K562 (cell line): ENCODE results near the gene FOXJ3. TPM values are rescaled to one million over a fixed set of nuclear protein-coding genes. Genes with fewer than 3 reads are reported as not detected.

Experiments used
- ATAC-seq: fragments of 200-7000 bp; cut with Tn5 transposase; 3 replicates; pipeline ENCODE4 v1.9.1; 2020; ENCODE audit warnings: moderate library complexity
- BruUV-seq: library from RNA; stranded (reverse); fragments of 400-500 nt; replicated peaks from 2 replicates; lab custom pipeline; 2021; lab: Mats Ljungman, UMichigan
- CTCF ChIA-PET: fragments of 300-600 bp; formaldehyde crosslinking; extraction: SDS; loops from one replicate; lab custom pipeline; 2021; ENCODE audit warnings: low intra/inter-chr PET ratio; lab: Yijun Ruan, JAX
- POLR2A ChIA-PET: fragments of 300-600, 350-650 bp; sonication (Branson Sonifier 250); formaldehyde crosslinking; extraction: SDS; loops from one replicate; lab custom pipeline; 2021; ENCODE audit warnings: antibody characterized with exemption, inconsistent platforms; lab: Yijun Ruan, JAX
- DNase-seq, 4 experiments: peaks; one replicate each; pipeline versions ENCODE4 v3.0.0 to v3.0.0-alpha.2; 2011 to 2018; ENCODE audit warnings: low spot score in 3 of 4, mixed read lengths in 3 of 4; ENCODE audit errors: extremely low read depth in 1 of 4
- FAIRE-seq: peaks from 2 replicates; lab custom pipeline; 2011; peaks lifted over from hg19 to GRCh38; lab: Jason Lieb, UNC
- H2AFZ ChIP-seq: 2 replicates; pipeline ENCODE4 v1.6.0; 2011; ENCODE audit warnings: low read depth, low read length, control low read depth, inconsistent platforms
- H3K27ac ChIP-seq: fragments of 200-600 bp; 3 replicates; pipeline ENCODE4 v1.8.0; 2011; ENCODE audit warnings: low read depth, mild to moderate bottlenecking, control low read depth, inconsistent platforms, low read length, moderate library complexity, mixed read lengths; ENCODE audit errors: extremely low read depth
- H3K27me3 ChIP-seq, 2 experiments: fragments of 300-600 bp in 1 of 2; 2 replicates in 1 of 2; 3 replicates in 1 of 2; pipeline versions ENCODE4 v1.6.0 to v1.8.0; 2011; ENCODE audit warnings: inconsistent platforms in 2 of 2, low read length in 2 of 2, mild to moderate bottlenecking in 1 of 2, mixed read lengths in 1 of 2, moderate library complexity in 1 of 2; ENCODE audit not compliant: control insufficient read depth in 2 of 2, insufficient read depth in 2 of 2
- H3K36me3 ChIP-seq: fragments of 300-600 bp; 3 replicates; pipeline ENCODE4 v1.8.0; 2011; ENCODE audit warnings: mild to moderate bottlenecking, low read length, inconsistent platforms; ENCODE audit not compliant: control insufficient read depth, insufficient read depth
- H3K4me1 ChIP-seq, 2 experiments: fragments of 200-600 bp in 1 of 2; replicated peaks in 1 of 2; 2 replicates in 1 of 2; 3 replicates in 1 of 2; pipeline versions ENCODE4 v1.5.1 to v1.8.0; 2011; ENCODE audit warnings: inconsistent platforms in 2 of 2, low read length in 2 of 2, mild to moderate bottlenecking in 1 of 2, mixed read lengths in 1 of 2, moderate library complexity in 1 of 2; ENCODE audit not compliant: control insufficient read depth in 2 of 2, insufficient read depth in 2 of 2
- H3K4me2 ChIP-seq: 2 replicates; pipeline ENCODE4 v1.6.1; 2011; ENCODE audit warnings: low read length, control low read depth, inconsistent platforms, mixed read lengths; ENCODE audit not compliant: insufficient read depth
- H3K4me3 ChIP-seq: fragments of 200-600 bp; sonication (generic), shearing (Covaris generic); 2 replicates; pipeline ENCODE4 v1.5.1; 2016; ENCODE audit warnings: control low read depth, inconsistent platforms
- H3K79me2 ChIP-seq: fragments of 200-600 bp; 3 replicates; pipeline ENCODE4 v1.8.0; 2011; ENCODE audit warnings: low read length, inconsistent platforms; ENCODE audit not compliant: control insufficient read depth, insufficient read depth
- H3K9ac ChIP-seq, 2 experiments: 2 replicates each; pipeline versions ENCODE4 v1.6.0 to v1.6.1; 2011; ENCODE audit warnings: low read depth in 2 of 2, low read length in 2 of 2, control low read depth in 1 of 2, inconsistent platforms in 1 of 2, mild to moderate bottlenecking in 1 of 2, mixed read lengths in 1 of 2; ENCODE audit not compliant: insufficient read depth in 1 of 2
- H3K9me1 ChIP-seq: one replicate; pipeline ENCODE4 v1.6.0; 2011; ENCODE audit warnings: inconsistent platforms, mild to moderate bottlenecking, low read length, moderate library complexity; ENCODE audit not compliant: control insufficient read depth, insufficient read depth
- H3K9me3 ChIP-seq: replicated peaks from 2 replicates; pipeline ENCODE4 v1.5.1; 2011; ENCODE audit warnings: low read depth, low read length, inconsistent platforms; ENCODE audit not compliant: control insufficient read depth, insufficient read depth
- H4K20me1 ChIP-seq: replicated peaks from 2 replicates; pipeline ENCODE4 v1.6.1; 2011; ENCODE audit warnings: low read length, inconsistent platforms, mixed read lengths; ENCODE audit not compliant: control insufficient read depth, insufficient read depth
- CBX1 ChIP-seq: sonication (generic); IDR thresholded peaks from 2 replicates; pipeline ENCODE4 v1.6.1; 2016; ENCODE audit warnings: antibody characterized with exemption, low read depth, mild to moderate bottlenecking
- CTCF ChIP-seq, 3 experiments: IDR thresholded peaks in 2 of 3; conservative IDR thresholded peaks in 1 of 3; 2 replicates each; pipeline ENCODE4 v1.5.1; 2011 to 2012; ENCODE audit warnings: low read length in 3 of 3, mild to moderate bottlenecking in 3 of 3, control low read depth in 2 of 3, improper control_type of control experiment in 1 of 3, inconsistent platforms in 1 of 3, low read depth in 1 of 3, mixed read lengths in 1 of 3, moderate library complexity in 1 of 3; ENCODE audit not compliant: insufficient read depth in 2 of 3
- FOXK2 ChIP-seq, 2 experiments: fragments of 450-650 bp; IDR thresholded peaks in 1 of 2; conservative IDR thresholded peaks in 1 of 2; 2 replicates each; pipeline ENCODE4 v1.6.1; 2016; ENCODE audit warnings: low read depth in 2 of 2, mild to moderate bottlenecking in 1 of 2
- HIVEP1 ChIP-seq: fragments of 250-450 bp; sonication (Bioruptor Pico); IDR thresholded peaks from 2 replicates; pipeline ENCODE4 v1.4.0; 2020; ENCODE audit warnings: mild to moderate bottlenecking
- KLF1 ChIP-seq: fragments of 450-650 bp; IDR thresholded peaks from 2 replicates; pipeline ENCODE4 v1.6.1; 2016; ENCODE audit warnings: missing genetic modification characterization, missing compliant biosample characterization
- NFATC3 ChIP-seq: fragments of 450-650 bp; IDR thresholded peaks from 2 replicates; pipeline ENCODE4 v1.6.1; 2017; ENCODE audit warnings: mild to moderate bottlenecking
- NFXL1 ChIP-seq: fragments of 450-650 bp; formaldehyde crosslinking; IDR thresholded peaks from 2 replicates; pipeline ENCODE4 v1.4.0; 2021; ENCODE audit warnings: mild to moderate bottlenecking
- RAD21 ChIP-seq, 2 experiments: fragments of 250-450 bp in 1 of 2; fragments of 450-650 bp in 1 of 2; sonication (Bioruptor Pico) in 1 of 2; formaldehyde crosslinking in 1 of 2; IDR thresholded peaks in 1 of 2; conservative IDR thresholded peaks in 1 of 2; 2 replicates each; pipeline versions ENCODE4 v1.4.0 to v1.8.0; 2020 to 2022; ENCODE audit warnings: mild to moderate bottlenecking in 2 of 2, moderate library complexity in 1 of 2
- WGBS: fragments of 100-300 bp; shearing (Covaris generic); methylation state at CpG from one replicate; pipeline ENCODE4 v1.1.6; 2016; ENCODE audit warnings: low coverage, mixed read lengths; ENCODE audit not compliant: insufficient coverage; ENCODE audit errors: missing lambda C conversion rate; 5-methylcytosine and 5-hydroxymethylcytosine counted together
- in situ Hi-C: fragments of 300-500 bp; cut with MboI; formaldehyde crosslinking; loops from 4 replicates; pipeline ENCODE4 v1.15.0; 2018; ENCODE audit warnings: inconsistent platforms, mixed read lengths
- intact Hi-C: fragments of 100-400 bp; cut with micrococcal nuclease; formaldehyde crosslinking; loops from 2 replicates; pipeline ENCODE4 v1.14.2; 2022
- polyA plus RNA-seq, 8 experiments: library from polyadenylated mRNA; depleted of rRNA in 4 of 8; stranded (reverse) in 5 of 8; unstranded in 3 of 8; fragments of >200 nt; fragmentation: Nextera tagmentation in 2 of 8; fragmentation: Illumina TruSeq in 1 of 8; extraction: Ambion mirVana in 2 of 8; extraction: Trizol in 1 of 8; gene quantifications; 2 replicates each; pipeline versions ENCODE4 v1.2.1 to v1.2.3, GENCODE V29; 2011 to 2014; ENCODE audit warnings: inconsistent platforms in 1 of 8, missing spikeins in 1 of 8
- total RNA-seq, 7 experiments: library from RNA; depleted of rRNA in 6 of 7; stranded (reverse); fragments of >200 nt in 6 of 7; fragmentation: Illumina TruSeq in 2 of 7; extraction: Trizol in 2 of 7; gene quantifications; 2 replicates each; pipeline versions ENCODE4 v1.2.1 to v1.2.3, GENCODE V29; 2011 to 2021; ENCODE audit warnings: low replicate concordance in 1 of 7
- TF ChIP-seq, protein P1 (sequence below): fragments of 450-650 bp; IDR thresholded peaks from 2 replicates; pipeline ENCODE4 v1.6.1; 2016; ENCODE audit warnings: low read depth
- TF ChIP-seq, protein P2 (sequence below): fragments of 450-650 bp; IDR thresholded peaks from 2 replicates; pipeline ENCODE4 v1.6.1; 2016; ENCODE audit warnings: low read depth, mild to moderate bottlenecking, moderate library complexity

FOXJ3 gene
- total and polyA plus RNA-seq, 9 of the 15 experiments (the other 6 are each of a cell fraction or from before 2014, with no cell fraction given), result 8.7 to 35.3 (median 23.4) TPM

- 3% methylated on average over 7 of the region's 7 CpGs for WGBS
- Histone ChIP-seq H2AFZ (no peak overlapping the region), H3K4me1 (peaks cover 0 to 5% of the 10 kb centered on the region in 2 experiments; a peak in 1 of 5 replicates), H3K27me3 (peaks cover 30 to 54% of the 10 kb centered on the region in 2 experiments; a peak in 4 of 5 replicates), H3K27ac (no peak overlapping the region), H3K79me2 (no peaks in the 10 kb centered on the region), H3K9ac (0 out of 4 replicates have a peak overlapping the region, but pooled peaks of 1 of the 2 experiments have one; percentile 4), H3K4me3 (no peak overlapping the region), H3K4me2 (no peak overlapping the region), H4K20me1 (no peaks in the 10 kb centered on the region; the same call in none of the 2 replicates), H3K36me3 (no peaks in the 10 kb centered on the region), H3K9me3 (no peaks in the 10 kb centered on the region), H3K9me1 (no peaks in the 10 kb centered on the region)
- BruUV-seq, result no TSS peak
- FAIRE-seq (no peak), ATAC-seq (peak; percentile 67), DNase-seq (peak in 1 of 4 experiments; percentile 23)
- in situ Hi-C loops (no loop called here), intact Hi-C loops (no loop called here)
- POLR2A ChIA-PET, result no interaction called here
- CTCF ChIA-PET, result no interaction called here
- peak in 1 of 2 experiments; percentile 55; a peak in 2 of 4 replicates for TF ChIP-seq RAD21 (CRISPR knock-in tag; conservative IDR thresholded peaks at IDR 0.05 in 1 of 2, IDR thresholded peaks at IDR 0.05 in 1 of 2)
- no peak for TF ChIP-seq HIVEP1
- TF ChIP-seq FOXK2 (conservative IDR thresholded peaks at IDR 0.05 in 1 of 2, IDR thresholded peaks at IDR 0.05 in 1 of 2; ENCODE audit: low read depth in 2 of 2), result no peak
- TF ChIP-seq CBX1, result no peak
- TF ChIP-seq, protein P1, sequence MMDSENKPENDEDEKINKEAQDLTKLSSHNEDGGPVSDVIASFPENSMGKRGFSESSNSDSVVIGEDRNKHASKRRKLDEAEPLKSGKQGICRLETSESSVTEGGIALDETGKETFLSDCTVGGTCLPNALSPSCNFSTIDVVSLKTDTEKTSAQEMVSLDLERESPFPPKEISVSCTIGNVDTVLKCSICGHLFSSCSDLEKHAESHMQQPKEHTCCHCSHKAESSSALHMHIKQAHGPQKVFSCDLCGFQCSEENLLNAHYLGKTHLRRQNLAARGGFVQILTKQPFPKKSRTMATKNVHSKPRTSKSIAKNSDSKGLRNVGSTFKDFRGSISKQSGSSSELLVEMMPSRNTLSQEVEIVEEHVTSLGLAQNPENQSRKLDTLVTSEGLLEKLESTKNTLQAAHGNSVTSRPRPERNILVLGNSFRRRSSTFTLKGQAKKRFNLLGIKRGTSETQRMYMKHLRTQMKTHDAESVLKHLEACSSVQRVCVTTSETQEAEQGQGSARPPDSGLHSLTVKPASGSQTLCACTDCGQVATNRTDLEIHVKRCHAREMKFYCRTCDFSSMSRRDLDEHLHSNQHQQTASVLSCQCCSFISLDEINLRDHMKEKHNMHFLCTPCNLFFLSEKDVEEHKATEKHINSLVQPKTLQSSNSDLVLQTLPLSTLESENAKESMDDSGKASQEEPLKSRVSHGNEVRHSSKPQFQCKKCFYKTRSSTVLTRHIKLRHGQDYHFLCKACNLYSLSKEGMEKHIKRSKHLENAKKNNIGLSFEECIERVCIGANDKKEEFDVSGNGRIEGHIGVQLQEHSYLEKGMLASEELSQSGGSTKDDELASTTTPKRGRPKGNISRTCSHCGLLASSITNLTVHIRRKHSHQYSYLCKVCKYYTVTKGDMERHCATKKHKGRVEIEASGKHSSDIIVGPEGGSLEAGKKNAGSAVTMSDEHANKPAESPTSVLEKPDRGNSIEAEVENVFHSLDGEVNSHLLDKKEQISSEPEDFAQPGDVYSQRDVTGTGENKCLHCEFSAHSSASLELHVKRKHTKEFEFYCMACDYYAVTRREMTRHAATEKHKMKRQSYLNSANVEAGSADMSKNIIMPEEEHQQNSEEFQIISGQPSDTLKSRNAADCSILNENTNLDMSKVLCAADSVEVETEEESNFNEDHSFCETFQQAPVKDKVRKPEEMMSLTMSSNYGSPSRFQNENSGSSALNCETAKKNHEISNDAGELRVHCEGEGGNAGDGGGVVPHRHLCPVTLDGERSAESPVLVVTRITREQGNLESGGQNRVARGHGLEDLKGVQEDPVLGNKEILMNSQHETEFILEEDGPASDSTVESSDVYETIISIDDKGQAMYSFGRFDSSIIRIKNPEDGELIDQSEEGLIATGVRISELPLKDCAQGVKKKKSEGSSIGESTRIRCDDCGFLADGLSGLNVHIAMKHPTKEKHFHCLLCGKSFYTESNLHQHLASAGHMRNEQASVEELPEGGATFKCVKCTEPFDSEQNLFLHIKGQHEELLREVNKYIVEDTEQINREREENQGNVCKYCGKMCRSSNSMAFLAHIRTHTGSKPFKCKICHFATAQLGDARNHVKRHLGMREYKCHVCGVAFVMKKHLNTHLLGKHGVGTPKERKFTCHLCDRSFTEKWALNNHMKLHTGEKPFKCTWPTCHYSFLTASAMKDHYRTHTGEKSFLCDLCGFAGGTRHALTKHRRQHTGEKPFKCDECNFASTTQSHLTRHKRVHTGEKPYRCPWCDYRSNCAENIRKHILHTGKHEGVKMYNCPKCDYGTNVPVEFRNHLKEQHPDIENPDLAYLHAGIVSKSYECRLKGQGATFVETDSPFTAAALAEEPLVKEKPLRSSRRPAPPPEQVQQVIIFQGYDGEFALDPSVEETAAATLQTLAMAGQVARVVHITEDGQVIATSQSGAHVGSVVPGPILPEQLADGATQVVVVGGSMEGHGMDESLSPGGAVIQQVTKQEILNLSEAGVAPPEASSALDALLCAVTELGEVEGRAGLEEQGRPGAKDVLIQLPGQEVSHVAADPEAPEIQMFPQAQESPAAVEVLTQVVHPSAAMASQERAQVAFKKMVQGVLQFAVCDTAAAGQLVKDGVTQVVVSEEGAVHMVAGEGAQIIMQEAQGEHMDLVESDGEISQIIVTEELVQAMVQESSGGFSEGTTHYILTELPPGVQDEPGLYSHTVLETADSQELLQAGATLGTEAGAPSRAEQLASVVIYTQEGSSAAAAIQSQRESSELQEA, result no peak
- no peak for TF ChIP-seq KLF1 (tag)
- TF ChIP-seq NFXL1 (CRISPR knock-in tag), result no peak
- TF ChIP-seq NFATC3, result no peak
- TF ChIP-seq CTCF (IDR thresholded peaks at IDR 0.05 in 2 of 3, conservative IDR thresholded peaks at IDR 0.05 in 1 of 3; ENCODE audit: insufficient read depth in 2 of 3, low read depth in 1 of 3, low read length in 3 of 3), result peak; percentile 25 to 40 (median 35); a peak in 4 of 6 replicates
- TF ChIP-seq, protein P2, sequence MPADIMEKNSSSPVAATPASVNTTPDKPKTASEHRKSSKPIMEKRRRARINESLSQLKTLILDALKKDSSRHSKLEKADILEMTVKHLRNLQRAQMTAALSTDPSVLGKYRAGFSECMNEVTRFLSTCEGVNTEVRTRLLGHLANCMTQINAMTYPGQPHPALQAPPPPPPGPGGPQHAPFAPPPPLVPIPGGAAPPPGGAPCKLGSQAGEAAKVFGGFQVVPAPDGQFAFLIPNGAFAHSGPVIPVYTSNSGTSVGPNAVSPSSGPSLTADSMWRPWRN, result no peak
Observed at GRCh38 chr1:42157667-42158066, 177.4 kb downstream of the FOXJ3 start.
